Activated naive CD4-positive, alpha-beta T cell (primary cell): ENCODE data around the gene INMT.

Source experiments
- DNase-seq, 4 experiments: peaks; one replicate each; lab custom pipeline; 2025; lab: John Stamatoyannopoulos, UW

The INMT gene

DNA sequence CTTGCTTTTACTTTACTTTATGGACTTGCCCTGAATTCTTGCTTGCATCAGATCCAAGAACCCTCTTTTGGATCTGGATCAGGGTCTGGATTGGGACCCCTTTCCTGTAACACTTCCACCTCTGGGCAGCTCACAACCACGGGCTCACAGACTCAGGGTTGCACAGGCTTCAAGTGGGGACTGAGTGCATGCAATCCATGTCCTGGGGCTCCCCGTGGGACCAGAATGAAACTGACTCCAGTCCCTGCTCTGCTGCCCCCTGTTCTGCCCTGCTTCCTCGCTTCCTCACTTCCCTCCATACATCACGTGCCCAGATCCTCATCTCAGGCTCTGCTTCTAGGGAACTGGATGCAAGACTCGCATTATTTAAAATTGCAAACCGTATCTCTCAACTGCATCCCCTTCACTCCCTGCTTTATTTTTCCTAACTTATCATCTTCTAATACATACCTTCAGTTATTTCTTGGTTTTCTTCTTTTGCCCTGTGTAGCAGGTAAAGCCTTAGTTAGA is 23.3 kb upstream of the INMT start:
- DNase-seq: no peak

DNA sequence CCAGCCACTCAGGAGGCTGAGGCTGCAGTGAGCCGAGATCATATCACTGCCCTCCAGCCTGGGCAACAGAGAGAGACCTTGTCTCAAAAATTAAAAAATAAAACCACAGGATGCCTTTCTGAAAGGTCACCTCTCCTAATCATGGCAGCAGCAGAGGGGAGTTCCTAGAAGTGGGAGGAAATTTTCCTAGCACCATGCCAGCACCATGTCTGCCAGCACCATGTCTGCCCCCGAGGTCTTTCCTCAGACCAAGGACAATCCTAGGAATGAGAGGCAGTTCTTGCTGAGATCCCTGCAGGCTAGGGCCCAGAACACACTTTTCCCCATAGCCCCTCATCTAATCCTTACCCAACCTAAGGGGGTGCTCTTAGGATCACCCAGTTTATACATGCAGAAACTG is 22.3 kb upstream of the INMT start:
- no peak for DNase-seq

GRCh38 chr7:30730097-30730496 is 21.8 kb upstream of the INMT start:
- no peak for DNase-seq

DNA sequence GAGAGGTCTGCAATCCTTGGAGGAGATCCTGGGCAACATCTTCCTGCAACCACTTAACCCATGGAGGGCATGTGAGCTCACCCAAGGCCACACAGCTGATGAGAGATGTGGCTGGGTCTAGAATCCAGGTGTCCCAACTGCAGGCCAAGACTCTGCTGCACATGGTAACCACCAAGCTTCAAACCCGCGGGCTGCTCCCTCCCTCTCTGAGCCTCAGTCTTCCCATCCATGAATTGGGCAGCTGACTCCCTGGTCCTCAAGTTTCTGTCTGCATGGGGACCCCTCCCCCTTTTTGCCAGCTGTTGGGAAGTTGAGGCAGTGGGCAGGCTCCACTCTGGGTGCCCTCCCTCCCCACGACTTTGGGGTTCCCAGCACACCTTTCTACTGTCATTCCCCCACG is 20.9 kb upstream of the INMT start:
- DNase-seq: no peak

GRCh38 chr7:30731581-30731980 is 20.4 kb upstream of the INMT start:
- DNase-seq: no peak

- DNase-seq: no peak
Observed at GRCh38 chr7:30732606-30733005, 19.3 kb upstream of the INMT start.

GRCh38 chr7:30733216-30733615 is 18.7 kb upstream of the INMT start:
- DNase-seq: no peak

GRCh38 chr7:30733691-30734090 is 18.2 kb upstream of the INMT start:
- DNase-seq: no peak

DNA sequence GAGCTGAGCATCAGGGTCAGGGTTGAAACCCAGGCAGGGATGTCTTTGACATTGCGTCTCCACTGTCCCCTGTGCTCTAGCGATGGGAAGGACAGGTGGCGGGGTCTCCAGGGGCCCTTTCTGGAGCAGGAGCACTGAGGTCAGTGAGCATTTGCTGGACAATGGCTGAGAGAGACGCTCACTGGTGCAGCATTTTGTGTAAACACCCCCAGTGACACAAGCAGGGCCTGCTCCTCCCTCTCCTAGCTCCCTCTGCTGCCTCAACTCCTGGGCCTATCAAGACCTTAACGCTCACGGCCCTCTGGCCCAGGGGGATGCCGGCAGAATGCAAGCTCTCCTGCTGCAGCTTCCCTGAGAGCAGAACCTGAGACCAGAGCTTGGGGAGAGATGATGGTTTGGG is 17.4 kb upstream of the INMT start:
- no peak for DNase-seq

DNA sequence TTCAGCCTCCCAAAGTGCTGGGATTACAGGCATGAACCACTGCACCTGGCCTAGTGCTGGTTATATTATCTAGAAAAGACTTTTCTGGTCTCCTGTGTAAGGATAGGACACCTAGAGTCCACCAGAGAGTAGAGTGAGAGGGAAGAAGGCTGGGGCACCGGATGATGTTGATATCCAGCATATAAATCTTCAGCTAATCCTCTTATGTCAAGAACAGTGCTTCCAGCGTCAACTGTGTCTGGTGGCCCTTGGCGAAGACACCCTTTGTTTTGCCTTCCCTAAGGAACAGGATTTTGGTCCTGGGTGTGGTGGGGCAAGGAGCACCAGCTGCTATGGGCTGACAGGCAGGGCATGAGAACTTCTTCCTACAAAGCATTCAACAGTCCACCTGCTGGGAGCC is 16.3 kb upstream of the INMT start:
- DNase-seq: no peak

- no peak for DNase-seq
Observed at GRCh38 chr7:30736291-30736690, 15.6 kb upstream of the INMT start.

DNA sequence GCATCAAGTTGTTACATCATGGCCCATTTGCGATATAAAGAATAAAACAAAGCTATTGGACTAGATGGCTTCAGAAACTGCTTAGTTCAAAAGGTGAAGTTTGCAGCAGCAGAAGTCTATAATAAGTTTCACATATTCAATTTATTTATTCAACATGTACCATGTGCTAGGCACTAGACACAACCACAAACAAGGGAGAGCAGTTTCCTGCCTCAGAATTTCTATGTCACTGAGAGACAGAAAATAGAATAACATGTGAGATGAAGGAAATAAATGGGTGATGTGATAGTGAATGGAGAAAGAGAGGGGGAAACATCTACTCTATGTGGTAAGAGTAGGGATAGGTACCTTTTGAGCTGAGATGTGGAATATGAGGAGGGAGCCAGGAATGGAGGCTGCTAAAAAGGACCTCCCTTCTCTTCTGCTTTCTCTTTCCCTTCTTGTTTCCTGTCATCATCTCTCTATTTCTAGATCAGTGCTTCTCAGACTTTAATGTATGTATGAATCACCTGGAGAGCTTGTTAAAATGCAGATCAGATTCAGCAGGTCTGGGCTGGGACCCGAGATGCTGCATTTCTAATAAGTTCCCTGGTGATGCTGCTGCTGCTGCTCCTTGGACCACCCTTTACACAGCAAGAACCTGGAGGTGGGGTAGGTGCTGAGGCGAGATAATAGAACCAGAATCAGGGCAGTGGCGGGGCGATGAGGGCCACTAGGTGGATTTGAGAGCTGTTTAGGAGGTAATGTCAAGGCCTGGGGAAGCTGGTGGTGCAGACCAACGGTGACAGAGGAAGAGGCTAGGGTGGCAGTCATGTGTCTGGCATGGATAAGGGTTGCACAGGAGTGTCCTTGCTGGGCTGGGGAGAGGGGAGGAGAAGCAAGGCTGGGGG is 13.7 kb upstream of the INMT start:
- no peak for DNase-seq

DNA sequence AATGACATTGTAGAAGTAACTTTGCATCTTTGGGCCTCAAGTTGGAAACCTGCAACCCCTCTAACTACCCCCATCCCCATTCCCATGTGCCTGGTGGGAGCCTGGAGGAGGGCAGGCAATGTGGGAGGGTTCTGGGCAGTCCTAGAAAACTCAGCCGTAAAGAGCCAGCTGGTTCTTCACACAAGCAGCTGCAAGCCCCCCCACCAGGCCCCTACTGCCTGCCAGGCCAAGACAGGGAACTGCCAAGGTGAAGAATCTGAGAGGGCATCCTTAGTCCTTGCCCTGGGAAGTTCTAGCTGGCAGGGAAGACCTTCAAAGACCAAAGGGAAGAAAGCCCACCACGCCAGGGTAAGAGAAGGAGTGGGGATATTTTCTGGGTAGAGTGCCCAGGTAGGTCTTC is 12.2 kb upstream of the INMT start:
- no peak for DNase-seq

- peak; percentile 22 to 76 (median 66) for DNase-seq
Observed at GRCh38 chr7:30740417-30741181, 11.3 kb upstream of the INMT start.

DNA sequence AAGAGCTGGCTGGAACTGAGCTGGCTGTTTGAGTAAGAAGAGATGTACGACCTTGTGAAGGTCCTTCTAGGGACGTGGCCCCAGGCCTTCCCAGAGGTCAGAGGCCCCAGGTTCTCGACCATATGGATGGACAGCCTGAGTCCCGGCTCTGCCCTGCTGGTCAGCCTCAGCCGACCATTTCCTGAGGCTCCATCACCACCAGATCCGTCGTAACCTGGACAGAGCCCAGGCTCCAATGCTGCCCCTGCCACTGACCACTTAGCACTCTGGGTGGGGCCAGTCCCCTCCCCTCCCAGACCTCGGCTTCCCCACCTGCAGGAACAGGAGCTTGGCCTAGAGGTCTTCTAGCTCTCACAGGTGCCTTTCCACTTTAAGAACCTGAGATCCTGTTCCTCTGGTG is 10.6 kb upstream of the INMT start:
- DNase-seq: no peak

- no peak for DNase-seq
Observed at GRCh38 chr7:30743371-30744074, 8.4 kb upstream of the INMT start.

GRCh38 chr7:30744075-30744417 is 7.9 kb upstream of the INMT start:
- no peak for DNase-seq

GRCh38 chr7:30745261-30745941 is 6.5 kb upstream of the INMT start:
- no peak for DNase-seq

DNA sequence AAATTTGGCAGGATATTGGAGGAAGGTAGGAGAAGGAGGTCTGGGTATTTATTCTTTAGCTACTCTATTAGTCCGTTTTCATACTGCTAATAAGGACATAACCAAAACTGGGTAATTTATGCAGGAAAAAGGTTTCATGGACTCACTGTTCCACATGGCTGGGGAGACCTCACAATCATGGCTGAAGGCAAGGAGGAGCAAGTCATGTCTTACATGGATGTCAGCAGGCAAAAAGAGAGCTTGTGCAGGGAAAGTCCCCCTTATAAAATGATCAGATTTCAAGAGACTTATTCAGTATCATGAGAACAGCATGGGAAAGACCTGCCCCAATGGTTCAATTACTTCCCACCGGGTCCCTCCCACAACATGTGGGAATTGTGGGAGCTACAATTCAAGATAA is 1.9 kb upstream of the INMT start:
- DNase-seq: no peak

GRCh38 chr7:30750683-30751650 is 968 bp upstream of the INMT start:
- DNase-seq: no peak

DNA sequence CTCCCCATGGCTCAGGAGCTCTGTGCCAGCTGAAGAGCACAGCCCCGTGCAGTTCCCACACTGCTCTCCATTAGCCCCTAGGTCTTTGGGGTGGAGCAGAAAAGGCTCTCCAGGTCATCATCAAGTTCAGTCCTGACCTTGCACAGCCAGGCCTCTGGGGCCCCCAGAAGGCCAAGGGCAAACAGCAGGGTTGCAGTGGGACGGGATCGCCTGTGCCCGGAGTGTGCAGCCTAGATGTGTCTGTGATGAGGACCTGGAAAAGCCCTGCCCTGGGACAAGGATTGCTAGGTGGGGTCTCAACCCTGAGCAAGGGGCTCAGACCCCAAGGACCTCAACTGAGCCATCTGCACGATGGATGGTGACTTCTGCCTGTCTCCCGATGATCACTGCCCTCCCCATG is 549 bp downstream of the INMT start:
- no peak for DNase-seq
